Ovary (tissue), 9 donors: ENCODE data around the gene TXNIP. TPM values are rescaled to one million over a fixed set of nuclear protein-coding genes. Genes with fewer than 3 reads are reported as not detected.

Experiments used
- DNase-seq, 5 donors: peaks; one replicate each; pipeline ENCODE4 v3.0.0-alpha.2; 2019 to 2020
- H3K27ac ChIP-seq, 2 donors: fragments of 200-600 bp; one replicate each; pipeline versions ENCODE4 v1.5.1 to v1.8.0; 2019 to 2022
- H3K27me3 ChIP-seq: fragments of 200-600 bp; one replicate; pipeline ENCODE4 v1.8.0; 2022
- H3K36me3 ChIP-seq: fragments of 200-600 bp; sonication (generic); one replicate; pipeline ENCODE4 v1.5.1; 2019
- H3K4me1 ChIP-seq: one replicate; pipeline ENCODE4 v1.8.1; 2013; ENCODE audit warnings: mild to moderate bottlenecking, moderate library complexity; ENCODE audit not compliant: insufficient read depth
- H3K4me3 ChIP-seq: fragments of 200-600 bp; sonication (generic); one replicate; pipeline ENCODE4 v1.5.1; 2017
- H3K9me3 ChIP-seq, 2 donors: fragments of 200-600 bp in 1 of 2; sonication (generic) in 1 of 2; one replicate each; pipeline versions ENCODE4 v1.5.1 to v1.8.1; 2013 to 2019; ENCODE audit warnings: mild to moderate bottlenecking in 1 of 2, moderate library complexity in 1 of 2
- EP300 ChIP-seq: sonication (generic); formaldehyde crosslinking; IDR thresholded peaks from one replicate; pipeline ENCODE4 v1.6.1; 2017; ENCODE audit warnings: antibody characterized with exemption
- POLR2A ChIP-seq: fragments of 450-650 bp; IDR thresholded peaks from one replicate; pipeline ENCODE4 v1.6.1; 2017; ENCODE audit warnings: antibody characterized with exemption, mild to moderate bottlenecking, moderate library complexity
- WGBS, 3 donors: extraction: QIAGEN DNeasy Blood & Tissue Kit in 1 of 3; methylation state at CpG; one replicate each; pipeline versions ENCODE4 v1.1.5 to v1.1.7; 2013 to 2017; 5-methylcytosine and 5-hydroxymethylcytosine counted together
- intact Hi-C, 4 donors: fragments of 100-400 bp; cut with DNase I; formaldehyde crosslinking; loops; one replicate each; pipeline versions ENCODE4 v1.11.0 to v1.15.1; 2022 to 2023
- polyA plus RNA-seq, 2 donors: library from polyadenylated mRNA; stranded (reverse); fragments of 200-250 nt in 1 of 2; fragments of 350-450 nt in 1 of 2; fragmentation: Illumina TruSeq in 1 of 2; extraction: RNeasy Lipid Tissue Mini Kit (QIAGEN cat#74804) in 1 of 2; gene quantifications; one replicate each; pipeline ENCODE4 v1.2.3, GENCODE V29; 2013 to 2014
- total RNA-seq, 7 donors: library from RNA; depleted of rRNA in 2 of 7; stranded (reverse); fragments of >200 nt in 2 of 7; fragmentation: NEBNext Ultra II Directional in 3 of 7; extraction: Animal tissue kit (Norgen Biotek cat#: 25700) in 3 of 7; gene quantifications; one replicate each; pipeline versions ENCODE4 v1.1.0 to v1.2.4, GENCODE V29; 2016 to 2023
- TF ChIP-seq, protein P1 (sequence below), 3 donors: fragments of 450-650 bp in 2 of 3; fragments of 200-600 bp in 1 of 3; IDR thresholded peaks; one replicate each; pipeline versions ENCODE4 v1.5.1 to v1.8.0; 2016 to 2022; ENCODE audit warnings: antibody characterized with exemption in 3 of 3, mild to moderate bottlenecking in 1 of 3
- donor health status: DM: no; HTN: no; CAD: no; lungs with moderate emphysema.
- donor health status: DM: no; HTN: no; CAD: no.
- donor health status: Bipolar disorder and iron deficiency.
- donor health status: DM: yes; HTN: yes; CAD: no.
- donor health status: DM: no; HTN: no; CAD: no.
- donor health status: DM: yes; HTN: yes; CAD: no.

The TXNIP gene
- total and polyA plus RNA-seq, 9 donors: 335 to 1,406 (median 617) TPM

DNA sequence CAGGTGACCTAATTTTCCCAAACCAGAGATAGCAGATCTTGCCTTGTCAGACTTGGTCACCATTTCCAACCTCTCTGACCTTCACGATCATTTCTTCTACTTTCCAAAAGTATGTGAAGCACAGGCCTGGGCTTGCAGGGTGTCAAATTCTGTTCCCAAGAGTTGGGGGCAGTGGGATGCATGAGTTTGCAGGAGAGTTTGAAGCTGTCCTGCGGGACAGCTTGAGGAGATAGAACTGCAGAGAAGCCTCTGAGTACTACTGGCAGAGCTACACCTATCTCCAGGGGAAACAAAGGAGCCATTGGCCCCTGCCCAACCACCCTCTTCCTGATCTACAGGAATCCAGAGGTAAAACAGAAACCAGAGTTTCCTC lies 11.3 kb downstream of the TXNIP start:
- H3K4me1 ChIP-seq: peaks cover 13% of the 10 kb centered on the region
- intact Hi-C loops: no loop called here
- no peaks in the 10 kb centered on the region for H3K9me3 ChIP-seq
- WGBS, 3 donors: 71 to 79% (median 75%) methylated on average over 2 of the region's 2 CpGs
- DNase-seq: no peak
- H3K4me3 ChIP-seq: no peak overlapping the region
- H3K36me3 ChIP-seq: no peaks in the 10 kb centered on the region
- H3K27me3 ChIP-seq: no peaks in the 10 kb centered on the region
- TF ChIP-seq, protein P1, sequence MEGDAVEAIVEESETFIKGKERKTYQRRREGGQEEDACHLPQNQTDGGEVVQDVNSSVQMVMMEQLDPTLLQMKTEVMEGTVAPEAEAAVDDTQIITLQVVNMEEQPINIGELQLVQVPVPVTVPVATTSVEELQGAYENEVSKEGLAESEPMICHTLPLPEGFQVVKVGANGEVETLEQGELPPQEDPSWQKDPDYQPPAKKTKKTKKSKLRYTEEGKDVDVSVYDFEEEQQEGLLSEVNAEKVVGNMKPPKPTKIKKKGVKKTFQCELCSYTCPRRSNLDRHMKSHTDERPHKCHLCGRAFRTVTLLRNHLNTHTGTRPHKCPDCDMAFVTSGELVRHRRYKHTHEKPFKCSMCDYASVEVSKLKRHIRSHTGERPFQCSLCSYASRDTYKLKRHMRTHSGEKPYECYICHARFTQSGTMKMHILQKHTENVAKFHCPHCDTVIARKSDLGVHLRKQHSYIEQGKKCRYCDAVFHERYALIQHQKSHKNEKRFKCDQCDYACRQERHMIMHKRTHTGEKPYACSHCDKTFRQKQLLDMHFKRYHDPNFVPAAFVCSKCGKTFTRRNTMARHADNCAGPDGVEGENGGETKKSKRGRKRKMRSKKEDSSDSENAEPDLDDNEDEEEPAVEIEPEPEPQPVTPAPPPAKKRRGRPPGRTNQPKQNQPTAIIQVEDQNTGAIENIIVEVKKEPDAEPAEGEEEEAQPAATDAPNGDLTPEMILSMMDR (IDR thresholded peaks at IDR 0.05): no peak
- TF ChIP-seq EP300: no peak
- TF ChIP-seq POLR2A: no peak
- no peak overlapping the region for H3K27ac ChIP-seq

DNA sequence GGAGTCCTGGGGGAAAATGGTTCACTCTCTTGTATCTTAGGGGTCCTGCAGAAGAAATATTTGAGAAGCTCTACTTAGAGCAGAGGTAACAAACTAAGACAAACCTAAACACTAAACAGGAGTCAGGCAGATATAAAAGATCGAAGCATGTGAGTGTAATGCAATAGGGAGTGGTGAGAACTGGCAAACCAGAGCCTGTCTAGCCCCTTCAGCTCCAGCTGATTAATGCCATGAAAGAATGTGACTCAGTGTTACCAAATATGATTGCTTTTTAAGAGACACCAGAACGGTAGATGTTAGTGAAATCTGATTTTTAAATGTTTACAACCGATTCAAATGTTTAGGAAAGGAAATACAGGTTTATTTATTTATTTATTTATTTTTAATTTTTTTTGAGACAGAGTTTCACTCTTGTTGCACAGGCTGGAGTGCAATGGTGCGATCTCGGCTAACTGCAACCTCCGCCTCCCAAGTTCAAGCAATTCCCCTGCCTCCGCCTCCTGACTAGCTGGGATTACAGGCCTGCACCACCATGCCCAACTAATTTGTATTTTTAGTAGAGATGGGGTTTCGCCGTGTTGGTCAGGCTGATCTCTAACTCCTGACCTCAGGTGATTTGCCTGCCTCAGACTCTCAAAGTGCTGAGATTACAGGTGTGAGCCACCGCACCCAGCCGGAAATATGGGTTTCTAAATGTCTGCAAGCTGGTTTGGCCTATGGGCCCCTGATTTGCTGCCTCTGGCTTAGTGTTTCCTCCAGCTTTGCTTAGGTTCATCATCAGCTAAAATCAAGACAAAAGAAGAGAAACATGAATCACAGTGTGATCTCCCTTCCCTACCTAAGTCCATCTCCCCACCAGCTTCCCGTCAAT lies 12.2 kb downstream of the TXNIP start:
- no peaks in the 10 kb centered on the region for H3K36me3 ChIP-seq
- no peaks in the 10 kb centered on the region for H3K9me3 ChIP-seq
- 92 to 94% (median 93%) methylated on average over 12 of the region's 12 CpGs for WGBS, 3 donors
- DNase-seq: peak in 1 of 5 donors; percentile 6
- H3K27ac ChIP-seq: no peak overlapping the region
- H3K4me3 ChIP-seq: no peak overlapping the region
- H3K27me3 ChIP-seq: no peaks in the 10 kb centered on the region
- intact Hi-C loops: no loop called here
- TF ChIP-seq POLR2A (no peak), EP300 (no peak)
- TF ChIP-seq, protein P1 (IDR thresholded peaks at IDR 0.05): no peak
- H3K4me1 ChIP-seq: peaks cover 16% of the 10 kb centered on the region

DNA sequence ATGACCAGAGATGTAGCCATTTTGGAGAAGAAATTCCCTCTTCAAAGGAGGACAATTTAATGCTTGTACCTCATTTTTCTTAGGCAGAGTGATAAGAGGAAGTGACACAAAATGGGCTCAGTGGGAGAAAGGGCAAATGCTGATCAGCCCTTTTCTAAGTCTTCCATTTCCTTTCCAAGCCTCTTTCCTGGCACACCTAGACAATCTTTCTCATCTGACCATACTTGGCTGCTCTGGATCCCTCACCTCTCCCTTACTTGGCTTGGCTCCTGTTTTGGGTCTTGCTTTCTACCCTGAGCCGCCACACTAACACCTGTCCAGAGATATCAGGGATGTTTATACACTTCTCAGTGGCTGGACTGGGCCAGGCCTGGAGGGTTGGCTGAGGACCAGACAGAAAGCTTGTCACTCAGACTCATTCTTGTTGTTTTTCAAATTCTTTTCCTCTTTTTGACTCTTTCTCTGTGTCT lies 13.1 kb downstream of the TXNIP start:
- intact Hi-C loops: no loop called here
- peak overlapping the region in 1 of 2 donors; percentile 76 for H3K27ac ChIP-seq
- no peak overlapping the region for H3K4me3 ChIP-seq
- peak in 1 of 5 donors; percentile 24 for DNase-seq
- TF ChIP-seq EP300 (no peak), POLR2A (no peak)
- TF ChIP-seq, protein P1 (IDR thresholded peaks at IDR 0.05): no peak
- H3K9me3 ChIP-seq: no peaks in the 10 kb centered on the region
- no peaks in the 10 kb centered on the region for H3K27me3 ChIP-seq
- H3K4me1 ChIP-seq: peaks cover 23% of the 10 kb centered on the region
- WGBS, 3 donors: 63 to 76% (median 76%) methylated on average over 1 of the region's 1 CpG
- H3K36me3 ChIP-seq: no peaks in the 10 kb centered on the region

DNA sequence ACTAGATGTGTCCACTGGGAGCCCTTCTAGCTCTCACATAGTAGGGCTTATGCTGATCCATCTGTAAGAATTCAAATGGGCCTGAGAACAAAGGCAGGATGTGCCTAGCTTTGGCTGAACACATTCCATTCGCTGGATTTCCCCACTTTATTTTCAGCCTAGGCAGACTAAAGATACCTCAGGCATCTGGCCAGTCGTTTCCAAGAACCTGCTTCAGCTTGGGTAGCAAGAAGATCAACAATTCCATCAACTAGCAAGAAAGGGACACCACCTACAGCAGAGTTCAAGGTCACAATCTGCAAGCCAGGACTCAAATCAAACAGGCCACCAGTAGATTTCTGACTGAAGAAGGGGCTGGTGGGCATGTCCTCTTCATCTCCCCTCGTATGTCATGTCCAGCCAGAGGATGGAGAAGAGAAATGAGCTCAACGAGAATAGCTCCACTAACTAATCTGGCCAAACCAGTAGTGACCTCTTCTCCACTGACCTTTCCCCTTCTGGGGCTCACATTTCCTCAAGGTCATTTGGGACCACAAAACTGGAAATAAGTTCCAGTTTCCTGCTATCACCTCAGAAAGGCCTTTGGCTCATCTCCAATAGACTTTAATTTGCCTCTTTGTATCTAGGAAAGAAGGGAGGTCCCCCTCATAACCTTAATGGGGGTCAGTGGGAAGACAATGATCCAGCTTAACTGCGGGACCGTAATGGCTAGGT lies 14.2 kb downstream of the TXNIP start:
- peak in 1 of 5 donors; percentile 64 for DNase-seq
- no peak for TF ChIP-seq POLR2A
- TF ChIP-seq, protein P1 (IDR thresholded peaks at IDR 0.05): no peak
- no peak for TF ChIP-seq EP300
- Histone ChIP-seq H3K4me3 (no peak overlapping the region), H3K4me1 (peaks cover 28% of the 10 kb centered on the region), H3K27ac (peak overlapping the region in 1 of 2 donors; percentile 76), H3K9me3 (no peaks in the 10 kb centered on the region), H3K27me3 (no peaks in the 10 kb centered on the region), H3K36me3 (no peaks in the 10 kb centered on the region)
- intact Hi-C loops: no loop called here
- 54 to 63% (median 58%) methylated on average over 6 of the region's 6 CpGs for WGBS, 3 donors
